HEK293 (cell line): ENCODE data around the gene ADAMTS2.

ENCODE experiments used
- CTCF ChIP-seq: fragments of 450-650 bp; formaldehyde crosslinking; IDR thresholded peaks from 2 replicates; pipeline ENCODE4 v1.5.1; 2016; ENCODE audit warnings: missing biosample characterization, missing genetic modification characterization
- SALL2 ChIP-seq: fragments of 450-650 bp; formaldehyde crosslinking; IDR thresholded peaks from 2 replicates; pipeline ENCODE4 v1.5.0; 2017; ENCODE audit warnings: missing biosample characterization, mild to moderate bottlenecking, missing genetic modification characterization, borderline replicate concordance
- YY1 ChIP-seq: fragments of 450-650 bp; formaldehyde crosslinking; IDR thresholded peaks from 2 replicates; pipeline ENCODE4 v1.5.1; 2018; ENCODE audit warnings: missing biosample characterization, missing genetic modification characterization
- ZBTB8A ChIP-seq: fragments of 450-650 bp; formaldehyde crosslinking; IDR thresholded peaks from 2 replicates; pipeline ENCODE4 v1.5.1; 2016; ENCODE audit warnings: missing biosample characterization, missing genetic modification characterization
- ZNF16 ChIP-seq: fragments of 450-650 bp; formaldehyde crosslinking; IDR thresholded peaks from 2 replicates; pipeline ENCODE4 v1.5.1; 2016; ENCODE audit warnings: low read depth, missing biosample characterization, missing genetic modification characterization
- ZNF362 ChIP-seq: fragments of 450-650 bp; formaldehyde crosslinking; IDR thresholded peaks from 2 replicates; pipeline ENCODE4 v1.5.1; 2016; ENCODE audit warnings: missing biosample characterization, missing genetic modification characterization
- ZNF416 ChIP-seq: fragments of 450-650 bp; formaldehyde crosslinking; IDR thresholded peaks from 2 replicates; pipeline ENCODE4 v1.5.1; 2016; ENCODE audit warnings: missing biosample characterization, missing genetic modification characterization
- ZNF510 ChIP-seq: fragments of 450-650 bp; formaldehyde crosslinking; IDR thresholded peaks from 2 replicates; pipeline ENCODE4 v1.5.1; 2018; ENCODE audit warnings: mild to moderate bottlenecking, missing genetic modification characterization, missing biosample characterization; ENCODE audit not compliant: insufficient replicate concordance
- ZNF561 ChIP-seq: fragments of 450-650 bp; IDR thresholded peaks from 2 replicates; pipeline ENCODE4 v1.5.1; 2018; ENCODE audit warnings: missing biosample characterization, missing genetic modification characterization, borderline replicate concordance
- ZNF660 ChIP-seq: fragments of 450-650 bp; IDR thresholded peaks from 2 replicates; pipeline ENCODE4 v1.5.1; 2018; ENCODE audit warnings: missing biosample characterization, mild to moderate bottlenecking, missing genetic modification characterization
- TF ChIP-seq, protein P1 (sequence below): fragments of 450-650 bp; formaldehyde crosslinking; IDR thresholded peaks from 2 replicates; pipeline ENCODE4 v1.5.1; 2016; ENCODE audit warnings: missing biosample characterization, missing genetic modification characterization

- TF ChIP-seq CTCF (tag by site-specific recombination): no peak
- TF ChIP-seq ZNF362 (tag by site-specific recombination): no peak
- no peak for TF ChIP-seq SALL2 (tag by site-specific recombination)
- no peak for TF ChIP-seq YY1 (tag by site-specific recombination)
- TF ChIP-seq ZNF660 (tag by site-specific recombination): no peak
- TF ChIP-seq, protein P1, sequence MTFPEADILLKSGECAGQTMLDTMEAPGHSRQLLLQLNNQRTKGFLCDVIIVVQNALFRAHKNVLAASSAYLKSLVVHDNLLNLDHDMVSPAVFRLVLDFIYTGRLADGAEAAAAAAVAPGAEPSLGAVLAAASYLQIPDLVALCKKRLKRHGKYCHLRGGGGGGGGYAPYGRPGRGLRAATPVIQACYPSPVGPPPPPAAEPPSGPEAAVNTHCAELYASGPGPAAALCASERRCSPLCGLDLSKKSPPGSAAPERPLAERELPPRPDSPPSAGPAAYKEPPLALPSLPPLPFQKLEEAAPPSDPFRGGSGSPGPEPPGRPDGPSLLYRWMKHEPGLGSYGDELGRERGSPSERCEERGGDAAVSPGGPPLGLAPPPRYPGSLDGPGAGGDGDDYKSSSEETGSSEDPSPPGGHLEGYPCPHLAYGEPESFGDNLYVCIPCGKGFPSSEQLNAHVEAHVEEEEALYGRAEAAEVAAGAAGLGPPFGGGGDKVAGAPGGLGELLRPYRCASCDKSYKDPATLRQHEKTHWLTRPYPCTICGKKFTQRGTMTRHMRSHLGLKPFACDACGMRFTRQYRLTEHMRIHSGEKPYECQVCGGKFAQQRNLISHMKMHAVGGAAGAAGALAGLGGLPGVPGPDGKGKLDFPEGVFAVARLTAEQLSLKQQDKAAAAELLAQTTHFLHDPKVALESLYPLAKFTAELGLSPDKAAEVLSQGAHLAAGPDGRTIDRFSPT (tag by site-specific recombination): no peak
- no peak for TF ChIP-seq ZNF561 (tag by site-specific recombination)
- TF ChIP-seq ZNF416 (tag by site-specific recombination): no peak
- TF ChIP-seq ZNF510: no peak
- TF ChIP-seq ZBTB8A (tag by site-specific recombination): no peak
- TF ChIP-seq ZNF16 (tag by site-specific recombination): no peak
Observed at GRCh38 chr5:179210478-179210877, 134.8 kb downstream of the ADAMTS2 start.
